Panc1 (cell line): ENCODE measurements around the gene TMEM134.

ENCODE experiments used
- CTCF ChIP-seq: fragments of 450-650 bp; IDR thresholded peaks from 2 replicates; pipeline ENCODE4 v1.5.1; 2017; ENCODE audit warnings: mild to moderate bottlenecking
- POLR2AphosphoS5 ChIP-seq: IDR thresholded peaks from 2 replicates; pipeline ENCODE4 v1.6.1; 2012; ENCODE audit warnings: mild to moderate bottlenecking, low read depth, low read length, moderate library complexity
- REST ChIP-seq, 2 experiments: IDR thresholded peaks; 2 replicates each; pipeline ENCODE4 v1.6.1; 2011 to 2012; ENCODE audit warnings: low read depth in 2 of 2, control low read depth in 1 of 2, low read length in 1 of 2, mild to moderate bottlenecking in 1 of 2, moderate library complexity in 1 of 2; ENCODE audit not compliant: insufficient read depth in 1 of 2

GRCh38 chr11:67450796-67451657, 18.0 kb downstream of the TMEM134 start:
- TF ChIP-seq CTCF (no peak), POLR2AphosphoS5 (no peak), REST (IDR thresholded peaks at IDR 0.05; ENCODE audit: insufficient read depth in 1 of 2, low read depth in 2 of 2, low read length in 1 of 2) (no peak)
